ENCODE measurements around the gene CCDC28A.

CCDC28A gene

GRCh38 chr6:138814179-138814834 lies 40.7 kb downstream of the CCDC28A start:
- no peaks in the 10 kb centered on the region for H3K9me3 ChIP-seq (ENCODE audit: control insufficient read depth, insufficient read depth, low read length)
- H3K36me3 ChIP-seq (ENCODE audit: control insufficient read depth, insufficient read depth, low read length): no peaks in the 10 kb centered on the region
- no peak overlapping the region for H3K27ac ChIP-seq (ENCODE audit: low read depth, low read length)
- H3K27me3 ChIP-seq (ENCODE audit: control insufficient read depth, insufficient read depth, low read length): no peaks in the 10 kb centered on the region
- no peak overlapping the region for H3K4me3 ChIP-seq (ENCODE audit: low read depth, low read length)
- no peak overlapping the region for H3K9ac ChIP-seq (ENCODE audit: low read depth, low read length)
- H3K4me1 ChIP-seq (ENCODE audit: control insufficient read depth, insufficient read depth, low read length): peaks cover 15% of the 10 kb centered on the region

GRCh38 chr6:138815221-138815620 lies 41.7 kb downstream of the CCDC28A start:
- Histone ChIP-seq H3K27ac (ENCODE audit: low read depth, low read length) (no peak overlapping the region), H3K9ac (ENCODE audit: low read depth, low read length) (no peak overlapping the region), H3K9me3 (ENCODE audit: control insufficient read depth, insufficient read depth, low read length) (no peaks in the 10 kb centered on the region), H3K4me3 (ENCODE audit: low read depth, low read length) (no peak overlapping the region), H3K36me3 (ENCODE audit: control insufficient read depth, insufficient read depth, low read length) (no peaks in the 10 kb centered on the region), H3K4me1 (ENCODE audit: control insufficient read depth, insufficient read depth, low read length) (peaks cover 15% of the 10 kb centered on the region), H3K27me3 (ENCODE audit: control insufficient read depth, insufficient read depth, low read length) (no peaks in the 10 kb centered on the region)

- H3K27me3 ChIP-seq (ENCODE audit: control insufficient read depth, insufficient read depth, low read length): no peaks in the 10 kb centered on the region
- no peak overlapping the region for H3K9ac ChIP-seq (ENCODE audit: low read depth, low read length)
- H3K4me3 ChIP-seq (ENCODE audit: low read depth, low read length): no peak overlapping the region
- no peak overlapping the region for H3K27ac ChIP-seq (ENCODE audit: low read depth, low read length)
- H3K4me1 ChIP-seq (ENCODE audit: control insufficient read depth, insufficient read depth, low read length): peaks cover 15% of the 10 kb centered on the region
- no peaks in the 10 kb centered on the region for H3K36me3 ChIP-seq (ENCODE audit: control insufficient read depth, insufficient read depth, low read length)
- no peaks in the 10 kb centered on the region for H3K9me3 ChIP-seq (ENCODE audit: control insufficient read depth, insufficient read depth, low read length)
Observed at GRCh38 chr6:138815797-138816528, 42.4 kb downstream of the CCDC28A start.

- 0 out of 2 replicates have a peak overlapping the region, but pooled peaks have one; percentile 38 for H3K9ac ChIP-seq (ENCODE audit: low read depth, low read length)
- no peaks in the 10 kb centered on the region for H3K27me3 ChIP-seq (ENCODE audit: control insufficient read depth, insufficient read depth, low read length)
- H3K4me1 ChIP-seq (ENCODE audit: control insufficient read depth, insufficient read depth, low read length): peaks cover 15% of the 10 kb centered on the region
- no peaks in the 10 kb centered on the region for H3K36me3 ChIP-seq (ENCODE audit: control insufficient read depth, insufficient read depth, low read length)
- no peaks in the 10 kb centered on the region for H3K9me3 ChIP-seq (ENCODE audit: control insufficient read depth, insufficient read depth, low read length)
- peak overlapping the region; percentile 40; the same call in 1 of the 2 replicates for H3K4me3 ChIP-seq (ENCODE audit: low read depth, low read length)
- H3K27ac ChIP-seq (ENCODE audit: low read depth, low read length): peak overlapping the region; percentile 31
Observed at GRCh38 chr6:138817799-138818198, 44.2 kb downstream of the CCDC28A start.

GRCh38 chr6:138818496-138819194 lies 45.1 kb downstream of the CCDC28A start:
- H3K4me3 ChIP-seq (ENCODE audit: low read depth, low read length): no peak overlapping the region
- peak overlapping the region; percentile 31 for H3K27ac ChIP-seq (ENCODE audit: low read depth, low read length)
- H3K36me3 ChIP-seq (ENCODE audit: control insufficient read depth, insufficient read depth, low read length): no peaks in the 10 kb centered on the region
- no peaks in the 10 kb centered on the region for H3K27me3 ChIP-seq (ENCODE audit: control insufficient read depth, insufficient read depth, low read length)
- H3K4me1 ChIP-seq (ENCODE audit: control insufficient read depth, insufficient read depth, low read length): peaks cover 15% of the 10 kb centered on the region
- no peak overlapping the region for H3K9ac ChIP-seq (ENCODE audit: low read depth, low read length)
- H3K9me3 ChIP-seq (ENCODE audit: control insufficient read depth, insufficient read depth, low read length): no peaks in the 10 kb centered on the region

GRCh38 chr6:138821519-138821918 lies 48.0 kb downstream of the CCDC28A start:
- Histone ChIP-seq H3K27ac (ENCODE audit: low read depth, low read length) (no peak overlapping the region), H3K4me3 (ENCODE audit: low read depth, low read length) (no peak overlapping the region), H3K36me3 (ENCODE audit: control insufficient read depth, insufficient read depth, low read length) (no peaks in the 10 kb centered on the region), H3K27me3 (ENCODE audit: control insufficient read depth, insufficient read depth, low read length) (no peaks in the 10 kb centered on the region), H3K9me3 (ENCODE audit: control insufficient read depth, insufficient read depth, low read length) (no peaks in the 10 kb centered on the region), H3K4me1 (ENCODE audit: control insufficient read depth, insufficient read depth, low read length) (peaks cover 15% of the 10 kb centered on the region), H3K9ac (ENCODE audit: low read depth, low read length) (no peak overlapping the region)

GRCh38 chr6:138824482-138825144 lies 51.0 kb downstream of the CCDC28A start:
- Histone ChIP-seq H3K9me3 (ENCODE audit: control insufficient read depth, insufficient read depth, low read length) (no peaks in the 10 kb centered on the region), H3K36me3 (ENCODE audit: control insufficient read depth, insufficient read depth, low read length) (no peaks in the 10 kb centered on the region), H3K27me3 (ENCODE audit: control insufficient read depth, insufficient read depth, low read length) (no peaks in the 10 kb centered on the region), H3K4me3 (ENCODE audit: low read depth, low read length) (no peak overlapping the region), H3K27ac (ENCODE audit: low read depth, low read length) (no peak overlapping the region), H3K9ac (ENCODE audit: low read depth, low read length) (no peak overlapping the region), H3K4me1 (ENCODE audit: control insufficient read depth, insufficient read depth, low read length) (peaks cover 7% of the 10 kb centered on the region; the same call in 1 of the 2 replicates)

- peaks cover 7% of the 10 kb centered on the region; the same call in 1 of the 2 replicates for H3K4me1 ChIP-seq (ENCODE audit: control insufficient read depth, insufficient read depth, low read length)
- H3K9ac ChIP-seq (ENCODE audit: low read depth, low read length): no peak overlapping the region
- no peaks in the 10 kb centered on the region for H3K27me3 ChIP-seq (ENCODE audit: control insufficient read depth, insufficient read depth, low read length)
- H3K36me3 ChIP-seq (ENCODE audit: control insufficient read depth, insufficient read depth, low read length): no peaks in the 10 kb centered on the region
- H3K9me3 ChIP-seq (ENCODE audit: control insufficient read depth, insufficient read depth, low read length): no peaks in the 10 kb centered on the region
- no peak overlapping the region for H3K4me3 ChIP-seq (ENCODE audit: low read depth, low read length)
- no peak overlapping the region for H3K27ac ChIP-seq (ENCODE audit: low read depth, low read length)
Observed at GRCh38 chr6:138830248-138830647, 56.7 kb downstream of the CCDC28A start.

- Histone ChIP-seq H3K27ac (ENCODE audit: low read depth, low read length) (no peak overlapping the region), H3K9ac (ENCODE audit: low read depth, low read length) (no peak overlapping the region), H3K4me1 (ENCODE audit: control insufficient read depth, insufficient read depth, low read length) (peaks cover 7% of the 10 kb centered on the region; the same call in 1 of the 2 replicates)
Observed at GRCh38 chr6:138832182-138832581, 58.6 kb downstream of the CCDC28A start.

GRCh38 chr6:138833816-138834539 lies 60.4 kb downstream of the CCDC28A start:
- no peak overlapping the region for H3K4me3 ChIP-seq (ENCODE audit: low read depth, low read length)
- H3K36me3 ChIP-seq (ENCODE audit: control insufficient read depth, insufficient read depth, low read length): no peaks in the 10 kb centered on the region
- H3K9me3 ChIP-seq (ENCODE audit: control insufficient read depth, insufficient read depth, low read length): no peaks in the 10 kb centered on the region
- H3K27ac ChIP-seq (ENCODE audit: low read depth, low read length): no peak overlapping the region
- no peaks in the 10 kb centered on the region for H3K4me1 ChIP-seq (ENCODE audit: control insufficient read depth, insufficient read depth, low read length)
- H3K9ac ChIP-seq (ENCODE audit: low read depth, low read length): no peak overlapping the region
- H3K27me3 ChIP-seq (ENCODE audit: control insufficient read depth, insufficient read depth, low read length): no peaks in the 10 kb centered on the region

More at GRCh38 chr6:138832182-138832581, 58.6 kb downstream of the CCDC28A start:
- Histone ChIP-seq H3K36me3 (ENCODE audit: control insufficient read depth, insufficient read depth, low read length) (no peaks in the 10 kb centered on the region), H3K4me3 (ENCODE audit: low read depth, low read length) (no peak overlapping the region), H3K27me3 (ENCODE audit: control insufficient read depth, insufficient read depth, low read length) (no peaks in the 10 kb centered on the region), H3K9me3 (ENCODE audit: control insufficient read depth, insufficient read depth, low read length) (no peaks in the 10 kb centered on the region)

All from HUES48 (cell line).